PC-3 (cell line): ENCODE data around the gene SLC26A8. TPM values are rescaled to one million over a fixed set of nuclear protein-coding genes. Genes with fewer than 3 reads are reported as not detected.

Source experiments
- ATAC-seq: fragments of 200-7000 bp; cut with Tn5 transposase; 2 replicates; pipeline ENCODE4 v1.9.1; 2020; ENCODE audit warnings: mild to moderate bottlenecking, moderate library complexity
- BruUV-seq: library from RNA; stranded (reverse); fragments of 400-500 nt; replicated peaks from 2 replicates; lab custom pipeline; 2021; lab: Mats Ljungman, UMichigan
- CTCF ChIA-PET: fragments of 300-600 bp; sonication (Branson Sonifier 250); formaldehyde crosslinking; loops from one replicate; lab custom pipeline; 2022; ENCODE audit warnings: antibody characterized with exemption; lab: Charles Lee
- POLR2A ChIA-PET: fragments of 300-600 bp; sonication (Branson Sonifier 250); formaldehyde crosslinking; loops from one replicate; lab custom pipeline; 2022; ENCODE audit warnings: antibody characterized with exemption; ENCODE audit not compliant: unreplicated experiment; lab: Charles Lee
- DNase-seq: peaks from one replicate; pipeline ENCODE4 v3.0.0-alpha.2; 2015
- H2AFZ ChIP-seq: fragments of 300-600 bp; sonication (generic); 2 replicates; pipeline ENCODE4 v1.6.0; 2016; ENCODE audit warnings: antibody characterized with exemption, low read length
- H3F3A ChIP-seq: fragments of 300-600 bp; sonication (generic); one replicate; pipeline ENCODE4 v1.6.0; 2017; ENCODE audit warnings: antibody characterized with exemption, low read length, control low read depth, mild to moderate bottlenecking; ENCODE audit not compliant: unreplicated experiment
- H3K27ac ChIP-seq: fragments of 300-600 bp; sonication (generic); 2 replicates; pipeline ENCODE4 v1.5.1; 2016; ENCODE audit warnings: mild to moderate bottlenecking, low read length
- H3K27me3 ChIP-seq: fragments of 300-600 bp; sonication (generic); 2 replicates; pipeline ENCODE4 v1.6.1; 2016; ENCODE audit warnings: low read length, mixed read lengths
- H3K36me3 ChIP-seq: fragments of 300-600 bp; sonication (generic); 2 replicates; pipeline ENCODE4 v1.6.1; 2016; ENCODE audit warnings: low read depth, mixed run types, low read length, mixed read lengths
- H3K4me1 ChIP-seq: fragments of 300-600 bp; sonication (generic); 2 replicates; pipeline ENCODE4 v1.5.1; 2016; ENCODE audit warnings: low read length; ENCODE audit not compliant: insufficient read depth
- H3K4me2 ChIP-seq: fragments of 300-600 bp; sonication (generic); 2 replicates; pipeline ENCODE4 v1.6.0; 2016; ENCODE audit warnings: low read length
- H3K4me3 ChIP-seq: fragments of 300-600 bp; sonication (generic); 2 replicates; pipeline ENCODE4 v1.5.1; 2016; ENCODE audit warnings: mild to moderate bottlenecking, low read length, mixed read lengths
- H3K79me2 ChIP-seq: fragments of 300-600 bp; sonication (generic); 2 replicates; pipeline ENCODE4 v1.6.1; 2017; ENCODE audit warnings: low read length, mixed read lengths
- H3K9ac ChIP-seq: fragments of 300-600 bp; sonication (generic); 2 replicates; pipeline ENCODE4 v1.6.0; 2016; ENCODE audit warnings: mild to moderate bottlenecking, low read length
- H3K9me2 ChIP-seq: fragments of 300-600 bp; sonication (generic); replicated peaks from 2 replicates; pipeline ENCODE4 v1.6.1; 2016; ENCODE audit warnings: mixed run types, low read length, mixed read lengths
- H3K9me3 ChIP-seq: fragments of 300-600 bp; sonication (generic); 2 replicates; pipeline ENCODE4 v1.6.1; 2016; ENCODE audit warnings: low read length, mixed read lengths
- H4K20me1 ChIP-seq: fragments of 300-600 bp; sonication (generic); 2 replicates; pipeline ENCODE4 v1.6.1; 2016; ENCODE audit warnings: low read length, mixed read lengths
- CTCF ChIP-seq: fragments of 300-600 bp; sonication (generic); conservative IDR thresholded peaks from 2 replicates; pipeline ENCODE4 v1.5.1; 2017; ENCODE audit warnings: antibody characterized with exemption, low read depth, mild to moderate bottlenecking, low read length
- EZH2 ChIP-seq: fragments of 300-600 bp; sonication (generic); IDR thresholded peaks from one replicate; pipeline ENCODE4 v1.6.1; 2017; ENCODE audit warnings: antibody characterized with exemption, mild to moderate bottlenecking, low read length; ENCODE audit not compliant: unreplicated experiment
- EZH2phosphoT487 ChIP-seq: fragments of 300-600 bp; sonication (generic); IDR thresholded peaks from 2 replicates; pipeline ENCODE4 v1.6.1; 2018; ENCODE audit warnings: mild to moderate bottlenecking, antibody characterized with exemption, low read length, borderline replicate concordance
- intact Hi-C: fragments of 100-400 bp; cut with micrococcal nuclease; formaldehyde crosslinking; loops from 2 replicates; pipeline ENCODE4 v1.9.0; 2023
- total RNA-seq: library from RNA; depleted of rRNA; stranded (reverse); fragments of >200 nt; gene quantifications from 2 replicates; pipeline ENCODE4 v1.2.3, GENCODE V29; 2014

Gene SLC26A8
- total RNA-seq, 1 experiment from 2014 or later: not detected

- H3K79me2 ChIP-seq: peaks cover 96% of the 10 kb centered on the region
- no peaks in the 10 kb centered on the region for H3K9me2 ChIP-seq
- peaks cover 45% of the 10 kb centered on the region for H3K36me3 ChIP-seq
- no peaks in the 10 kb centered on the region for H3K9me3 ChIP-seq
- BruUV-seq: no TSS peak
- no peaks in the 10 kb centered on the region for H3K27me3 ChIP-seq
- TF ChIP-seq EZH2: no peak
- TF ChIP-seq EZH2phosphoT487: no peak
- TF ChIP-seq CTCF: no peak
- DNase-seq (no peak), ATAC-seq (no peak)
- no peak overlapping the region for H2AFZ ChIP-seq
- intact Hi-C loops: no loop called here
- no peaks in the 10 kb centered on the region for H3K4me1 ChIP-seq
- peaks cover 9% of the 10 kb centered on the region; the same call in 1 of the 2 replicates for H4K20me1 ChIP-seq
- no peaks in the 10 kb centered on the region for H3F3A ChIP-seq
- no peak overlapping the region for H3K9ac ChIP-seq
- ChIA-PET CTCF (no interaction called here), POLR2A (no interaction called here)
- H3K4me3 ChIP-seq: no peak overlapping the region
- H3K27ac ChIP-seq: no peak overlapping the region
- no peak overlapping the region for H3K4me2 ChIP-seq
Measured at GRCh38 chr6:35905841-35906498, 118.5 kb downstream of the SLC26A8 start.

- H3K9me2 ChIP-seq: no peaks in the 10 kb centered on the region
- peaks cover 14% of the 10 kb centered on the region; the same call in 1 of the 2 replicates for H4K20me1 ChIP-seq
- no peak overlapping the region for H3K4me3 ChIP-seq
- no peaks in the 10 kb centered on the region for H3K9me3 ChIP-seq
- H3K27me3 ChIP-seq: no peaks in the 10 kb centered on the region
- H3K4me2 ChIP-seq: no peak overlapping the region
- no peaks in the 10 kb centered on the region for H3F3A ChIP-seq
- no peak overlapping the region for H3K9ac ChIP-seq
- ChIA-PET POLR2A (no interaction called here), CTCF (no interaction called here)
- no peak overlapping the region for H3K27ac ChIP-seq
- no TSS peak for BruUV-seq
- H3K4me1 ChIP-seq: no peaks in the 10 kb centered on the region
- H3K36me3 ChIP-seq: peaks cover 43% of the 10 kb centered on the region
- TF ChIP-seq EZH2phosphoT487: no peak
- no peak for TF ChIP-seq CTCF
- no peak for TF ChIP-seq EZH2
- H3K79me2 ChIP-seq: peaks cover 96% of the 10 kb centered on the region
- ATAC-seq (no peak), DNase-seq (no peak)
- intact Hi-C loops: no loop called here
- no peak overlapping the region for H2AFZ ChIP-seq
Measured at GRCh38 chr6:35905141-35905785, 119.2 kb downstream of the SLC26A8 start.

GRCh38 chr6:35903679-35904078, 120.8 kb downstream of the SLC26A8 start:
- H3K4me2 ChIP-seq: no peak overlapping the region
- H3K4me3 ChIP-seq: no peak overlapping the region
- peaks cover 30% of the 10 kb centered on the region for H3K36me3 ChIP-seq
- DNase-seq: no peak
- H3K4me1 ChIP-seq: no peaks in the 10 kb centered on the region
- no peak overlapping the region for H3K9ac ChIP-seq
- no peaks in the 10 kb centered on the region for H3F3A ChIP-seq
- peaks cover 94% of the 10 kb centered on the region for H3K79me2 ChIP-seq
- ATAC-seq: no peak
- no peak overlapping the region for H2AFZ ChIP-seq
- H4K20me1 ChIP-seq: peaks cover 24% of the 10 kb centered on the region; the same call in 1 of the 2 replicates
- no peak for TF ChIP-seq CTCF
- no peak for TF ChIP-seq EZH2
- no peak for TF ChIP-seq EZH2phosphoT487
- no TSS peak for BruUV-seq
- no peak overlapping the region for H3K27ac ChIP-seq
- POLR2A ChIA-PET: no interaction called here
- no peaks in the 10 kb centered on the region for H3K9me3 ChIP-seq
- CTCF ChIA-PET: no interaction called here
- no peaks in the 10 kb centered on the region for H3K27me3 ChIP-seq
- intact Hi-C loops: no loop called here
- H3K9me2 ChIP-seq: no peaks in the 10 kb centered on the region
